CD4-positive, alpha-beta T cell treated with Interleukin-6 for 4 hours (primary cell): ENCODE results near the gene KRT35.
"Not testable (repeated sequence)": the region's sequence is repeated elsewhere in the genome, so short reads cannot be mapped to it uniquely, and the experiment has no call there.

Experiments
- DNase-seq: peaks from one replicate; pipeline ENCODE4 v3.0.0-alpha.2; 2020; ENCODE audit warnings: mixed read lengths

KRT35 gene

GRCh38 chr17:41451154-41451728, 29.7 kb downstream of the KRT35 start:
- no peak for DNase-seq

DNA sequence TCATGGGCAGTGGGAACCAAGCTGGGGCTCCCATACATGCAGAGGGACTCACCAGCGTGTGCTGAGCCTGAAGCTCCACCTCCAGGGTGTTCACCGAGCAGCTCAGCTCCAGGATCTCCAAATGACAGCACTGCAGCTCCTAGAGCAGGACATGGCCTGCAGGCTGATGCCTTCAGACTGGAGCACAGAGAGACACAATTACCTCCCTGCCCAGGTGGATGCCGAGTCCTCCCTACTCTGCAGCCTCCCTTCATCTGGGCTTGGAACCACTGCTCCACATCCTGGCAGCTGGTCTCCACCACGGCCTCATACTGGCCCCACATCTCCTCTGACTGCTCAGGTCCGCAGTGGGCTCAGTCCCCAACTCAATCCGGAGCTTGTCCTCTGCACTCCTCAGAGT, 31.9 kb downstream of the KRT35 start:
- DNase-seq = no peak

DNA sequence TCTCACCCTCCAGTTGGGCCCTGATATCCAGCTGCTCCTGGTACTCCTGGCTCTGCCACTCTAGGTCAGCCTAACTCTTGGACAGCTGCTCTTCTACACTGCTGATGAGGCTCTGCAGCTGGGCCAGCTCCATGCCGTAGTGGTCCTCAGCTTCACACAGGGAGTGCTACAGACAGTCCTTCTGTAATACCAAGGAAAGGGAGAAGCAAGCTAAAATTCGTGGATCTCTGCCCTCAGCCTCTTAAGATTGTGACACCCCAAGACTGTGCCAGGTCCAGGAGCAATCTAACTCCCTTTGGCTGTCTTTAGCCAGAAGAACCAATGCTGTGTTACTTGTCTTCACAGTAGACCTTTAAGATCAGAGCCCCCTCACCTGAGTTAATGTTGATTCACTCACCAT, 32.4 kb downstream of the KRT35 start:
- no peak for DNase-seq

GRCh38 chr17:41446806-41447205, 34.1 kb downstream of the KRT35 start:
- DNase-seq = no peak

DNA sequence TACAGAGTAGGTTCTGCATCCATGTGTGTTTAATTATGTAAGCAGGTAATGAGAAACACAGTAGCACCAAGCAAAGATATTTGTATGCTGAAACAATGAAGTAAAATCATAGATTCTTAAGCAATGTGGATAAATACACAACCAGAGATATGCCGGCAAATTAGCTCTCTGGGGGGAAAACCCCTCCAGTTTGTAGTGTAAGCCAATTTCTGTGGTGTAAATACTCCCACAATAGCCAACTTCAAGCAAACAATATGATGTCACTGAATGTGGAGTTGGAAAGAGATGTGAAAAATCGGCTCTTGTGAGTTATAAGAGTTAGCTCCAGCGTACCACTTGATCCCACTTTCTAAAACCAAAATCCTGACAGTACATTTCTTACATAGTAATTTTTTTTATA, 36.3 kb downstream of the KRT35 start:
- no peak for DNase-seq

GRCh38 chr17:41444186-41444585, 36.8 kb downstream of the KRT35 start:
- no peak for DNase-seq

DNA sequence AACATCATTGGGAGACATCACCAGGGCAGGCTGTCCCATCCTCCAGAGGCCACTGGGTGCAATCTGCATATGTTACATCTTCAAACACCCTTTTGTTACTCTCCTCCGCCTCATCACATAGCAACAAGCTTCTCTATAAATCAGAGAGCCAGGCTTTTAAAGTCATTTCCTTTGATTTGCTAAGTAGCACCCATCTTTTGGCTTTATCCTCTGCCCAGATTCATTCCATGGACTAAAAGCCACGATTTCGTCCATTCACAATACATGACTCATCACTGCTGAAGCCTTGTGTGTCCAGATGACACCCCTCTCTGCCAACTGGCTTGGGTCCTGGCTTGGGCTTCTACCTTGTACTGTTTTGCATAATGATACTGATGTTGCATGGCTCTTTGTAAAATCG, 38.2 kb downstream of the KRT35 start:
- DNase-seq = no peak

DNA sequence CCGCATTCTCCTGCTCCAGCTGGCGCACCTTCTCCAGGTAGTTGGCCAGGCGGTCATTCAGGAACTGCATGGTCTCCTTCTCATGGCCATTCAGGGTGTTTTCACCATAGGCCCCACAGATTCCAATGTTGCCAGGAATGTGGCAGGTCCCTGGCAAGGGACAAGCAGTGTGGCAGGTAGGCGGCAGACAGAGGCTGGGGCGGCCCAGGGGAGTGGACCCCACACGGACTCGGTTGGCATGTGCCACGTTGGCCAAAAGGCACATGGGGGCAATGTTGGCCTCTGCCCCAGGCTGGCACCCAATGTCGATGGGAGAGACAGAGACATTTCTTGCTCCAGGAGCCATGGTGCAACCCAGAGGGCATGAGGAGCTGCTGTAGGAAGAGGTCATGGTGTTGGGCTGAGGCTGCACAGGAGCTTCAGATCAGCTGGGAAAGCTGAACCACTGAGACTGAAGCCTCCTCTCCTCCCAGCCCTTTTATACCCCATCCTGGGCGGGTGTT, 40.4 kb downstream of the KRT35 start, which contains the start of gene KRT38:
Gene KRT38 (minus strand): TSS at position 453 of the 503 bp plus-strand sequence. CDS start 62 bp downstream, at position 391.
- no peak for DNase-seq

DNA sequence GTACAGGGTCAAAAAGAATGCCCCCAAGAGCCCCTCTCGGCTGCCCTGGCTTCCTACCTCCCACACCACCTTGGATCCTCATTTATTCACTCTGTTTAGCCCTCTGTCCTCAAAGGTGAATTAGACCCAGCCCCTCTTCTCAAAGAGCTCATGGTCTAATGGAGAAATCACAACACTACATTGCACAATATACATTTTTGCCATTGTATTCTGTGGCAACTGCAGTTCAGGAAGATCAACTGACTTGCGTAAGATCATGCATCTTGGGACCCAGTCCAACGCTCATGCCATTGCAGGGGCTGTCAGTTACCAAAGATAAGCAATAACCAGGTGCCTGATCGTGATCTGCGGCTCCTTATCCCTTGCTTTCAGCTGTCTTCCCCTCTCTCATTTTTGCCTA, 41.6 kb downstream of the KRT35 start:
- DNase-seq = no peak

DNA sequence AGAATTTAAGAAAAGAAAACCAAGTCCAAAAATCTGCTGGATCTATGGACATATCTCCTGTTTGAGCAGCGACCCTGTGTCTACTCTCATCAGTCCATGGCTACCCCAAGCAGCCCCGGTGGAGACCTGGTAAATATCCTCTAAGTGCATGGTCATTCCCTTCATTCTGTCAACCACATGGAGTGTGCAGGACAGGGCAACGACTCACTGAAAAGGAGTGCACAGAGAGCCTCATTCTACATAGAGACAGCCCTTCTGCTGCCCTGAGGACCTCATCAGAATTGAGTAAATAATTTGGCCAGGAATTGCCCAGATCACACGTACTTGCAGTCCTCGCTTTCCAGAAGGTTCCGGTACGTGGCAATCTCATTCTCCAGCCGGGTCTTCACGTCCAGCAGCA, 43.2 kb downstream of the KRT35 start:
- no peak for DNase-seq

GRCh38 chr17:41437254-41437653, 43.7 kb downstream of the KRT35 start:
- DNase-seq = no peak

GRCh38 chr17:41434415-41434814, 46.5 kb downstream of the KRT35 start:
- DNase-seq = no peak

DNA sequence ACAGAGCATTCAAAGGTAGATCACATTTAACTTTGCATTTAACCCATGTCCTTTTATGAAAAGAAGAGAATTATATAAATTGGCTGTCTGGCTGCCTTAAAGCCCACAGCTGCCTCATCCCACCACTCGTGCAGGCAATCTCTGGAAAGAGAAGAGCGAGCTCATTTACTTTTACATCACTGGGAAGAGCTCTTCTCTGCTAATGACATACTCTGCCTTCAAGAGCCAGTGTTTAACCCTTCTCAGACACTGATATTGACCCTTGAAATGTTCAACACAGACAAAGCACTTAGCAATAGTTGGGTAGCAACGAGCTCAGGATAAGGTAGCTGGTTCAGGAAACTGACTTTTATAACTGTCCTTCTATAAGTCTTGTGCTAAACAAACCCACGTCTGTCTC, 46.9 kb downstream of the KRT35 start:
- no peak for DNase-seq

GRCh38 chr17:41433586-41433985, 47.4 kb downstream of the KRT35 start:
- DNase-seq = no peak

GRCh38 chr17:41430376-41430775, 50.6 kb downstream of the KRT35 start:
- DNase-seq = not testable (repeated sequence)

DNA sequence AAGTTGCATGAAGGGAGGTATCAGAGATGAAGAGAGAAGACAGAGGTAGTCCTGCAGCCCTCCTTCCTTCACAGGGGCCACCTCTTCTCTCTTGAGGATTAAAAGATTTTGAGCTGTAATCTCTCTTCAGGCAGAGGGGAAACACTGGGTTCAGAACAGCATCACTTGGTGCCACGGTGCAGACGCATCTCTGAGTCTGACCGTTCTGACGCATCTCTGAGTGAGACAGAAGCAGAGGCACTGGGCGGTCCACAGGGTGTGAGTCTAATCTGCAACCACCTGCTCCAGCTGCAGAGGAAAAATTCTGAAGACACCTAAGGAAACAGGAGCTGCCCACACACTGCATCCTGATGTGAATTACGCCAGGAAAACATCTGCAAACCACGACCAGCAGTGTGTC, 51.3 kb downstream of the KRT35 start:
- DNase-seq = no peak

- no peak for DNase-seq
These were observed 52.2 kb downstream of the KRT35 start for GRCh38 chr17:41428591-41429291.
